Gastrocnemius medialis (tissue), 4 donors: ENCODE measurements around the gene CTBP2. TPM values are rescaled to one million over a fixed set of nuclear protein-coding genes. Genes with fewer than 3 reads are reported as not detected.

Experiments used
- ATAC-seq, 2 donors: fragments of 150-250 bp; one replicate each; pipeline ENCODE4 v1.9.1; 2016
- DNase-seq, 2 donors: peaks; one replicate each; pipeline ENCODE4 v3.0.0-alpha.2; 2019
- H3K27ac ChIP-seq, 4 donors: fragments of 200-600 bp; sonication (generic); 1 replicate in 1 of 4; 2 replicates in 3 of 4; pipeline ENCODE4 v1.5.1; 2016 to 2018; ENCODE audit warnings: mild to moderate bottlenecking in 2 of 4, moderate library complexity in 1 of 4
- H3K27me3 ChIP-seq, 3 donors: fragments of 200-600 bp; sonication (generic) in 2 of 3; 1 replicate in 1 of 3; 2 replicates in 2 of 3; pipeline versions ENCODE4 v1.5.1 to v1.6.0; 2016 to 2019; ENCODE audit warnings: mild to moderate bottlenecking in 1 of 3, moderate library complexity in 1 of 3
- H3K36me3 ChIP-seq, 2 donors: fragments of 200-600 bp; sonication (generic) in 1 of 2; one replicate each; pipeline ENCODE4 v1.5.1; 2017 to 2018
- H3K4me1 ChIP-seq, 2 donors: fragments of 200-600 bp; sonication (generic) in 1 of 2; one replicate each; pipeline ENCODE4 v1.5.1; 2016 to 2017; ENCODE audit warnings: mild to moderate bottlenecking in 2 of 2
- H3K4me3 ChIP-seq, 4 donors: fragments of 200-600 bp; sonication (generic) in 3 of 4; 1 replicate in 1 of 4; 2 replicates in 3 of 4; pipeline ENCODE4 v1.5.1; 2016 to 2019; ENCODE audit warnings: mild to moderate bottlenecking in 2 of 4
- H3K9me3 ChIP-seq, 3 donors: fragments of 200-600 bp; sonication (generic) in 2 of 3; 1 replicate in 1 of 3; 2 replicates in 2 of 3; pipeline ENCODE4 v1.5.1; 2016 to 2019
- CTCF ChIP-seq, 5 experiments: fragments of 450-650 bp in 3 of 5; fragments of 200-600 bp in 2 of 5; sonication (generic) in 2 of 5; IDR thresholded peaks in 4 of 5; conservative IDR thresholded peaks in 1 of 5; 1 replicate in 4 of 5; 2 replicates in 1 of 5; pipeline ENCODE4 v1.5.1; 2016 to 2019; ENCODE audit warnings: antibody characterized with exemption in 5 of 5, mild to moderate bottlenecking in 3 of 5, moderate library complexity in 3 of 5
- POLR2A ChIP-seq, 2 donors: fragments of 450-650 bp; IDR thresholded peaks; one replicate each; pipeline ENCODE4 v1.6.1; 2017; ENCODE audit warnings: antibody characterized with exemption in 2 of 2, mild to moderate bottlenecking in 2 of 2, moderate library complexity in 2 of 2
- in situ Hi-C, 4 donors: fragments of 200-750 bp; cut with MboI; loops; one replicate each; pipeline versions ENCODE4 v1.15.0 to v1.8.0; 2017; ENCODE audit warnings: low sequenced_read_pairs in 4 of 4
- intact Hi-C: fragments of 100-400 bp; cut with DNase I; formaldehyde crosslinking; loops from one replicate; pipeline ENCODE4 v1.15.1; 2023; ENCODE audit warnings: low total_unique reads
- total RNA-seq, 4 donors: library from RNA; depleted of rRNA; stranded (reverse); fragments of >200 nt; gene quantifications; one replicate each; pipeline versions ENCODE4 v1.1.0 to v1.2.3, GENCODE V29; 2016

CTBP2 gene
- total RNA-seq, 4 donors from 2014 or later: 13.9 to 36.7 (median 21.1) TPM

- TF ChIP-seq CTCF (IDR thresholded peaks at IDR 0.05 in 4 of 5, conservative IDR thresholded peaks at IDR 0.05 in 1 of 5) (no peak), POLR2A (IDR thresholded peaks at IDR 0.05) (no peak)
- ATAC-seq (no peak), DNase-seq (no peak)
- Histone ChIP-seq H3K4me1 (peaks cover 67 to 78% of the 10 kb centered on the region in 2 donors), H3K27me3 (no peaks in the 10 kb centered on the region), H3K4me3 (no peak overlapping the region), H3K27ac (peak overlapping the region in 3 of 4 donors; percentile 71 to 80 (median 73)), H3K9me3 (no peaks in the 10 kb centered on the region), H3K36me3 (no peaks in the 10 kb centered on the region)
- intact Hi-C loops (no loop called here), in situ Hi-C loops (loop anchor here in 1 of 4 donors (25.0 kb wide), 1 partner anchor 311 kb away; no protein-coding TSS in a partner anchor)
These were observed 134.1 kb downstream of the CTBP2 start for GRCh38 chr10:125026036-125026931.

GRCh38 chr10:125025341-125025740 lies 135.0 kb downstream of the CTBP2 start:
- Histone ChIP-seq H3K9me3 (no peaks in the 10 kb centered on the region), H3K4me1 (peaks cover 70 to 79% of the 10 kb centered on the region in 2 donors), H3K27me3 (no peaks in the 10 kb centered on the region), H3K27ac (peak overlapping the region in 3 of 4 donors; percentile 71 to 80 (median 73)), H3K36me3 (no peaks in the 10 kb centered on the region), H3K4me3 (no peak overlapping the region)
- no peak for TF ChIP-seq CTCF (IDR thresholded peaks at IDR 0.05 in 4 of 5, conservative IDR thresholded peaks at IDR 0.05 in 1 of 5)
- TF ChIP-seq POLR2A (IDR thresholded peaks at IDR 0.05): no peak
- intact Hi-C loops: no loop called here
- no peak for DNase-seq
- in situ Hi-C loops: loop anchor here in 1 of 4 donors (25.0 kb wide), 1 partner anchor 312 kb away; no protein-coding TSS in a partner anchor
- ATAC-seq: no peak

DNA sequence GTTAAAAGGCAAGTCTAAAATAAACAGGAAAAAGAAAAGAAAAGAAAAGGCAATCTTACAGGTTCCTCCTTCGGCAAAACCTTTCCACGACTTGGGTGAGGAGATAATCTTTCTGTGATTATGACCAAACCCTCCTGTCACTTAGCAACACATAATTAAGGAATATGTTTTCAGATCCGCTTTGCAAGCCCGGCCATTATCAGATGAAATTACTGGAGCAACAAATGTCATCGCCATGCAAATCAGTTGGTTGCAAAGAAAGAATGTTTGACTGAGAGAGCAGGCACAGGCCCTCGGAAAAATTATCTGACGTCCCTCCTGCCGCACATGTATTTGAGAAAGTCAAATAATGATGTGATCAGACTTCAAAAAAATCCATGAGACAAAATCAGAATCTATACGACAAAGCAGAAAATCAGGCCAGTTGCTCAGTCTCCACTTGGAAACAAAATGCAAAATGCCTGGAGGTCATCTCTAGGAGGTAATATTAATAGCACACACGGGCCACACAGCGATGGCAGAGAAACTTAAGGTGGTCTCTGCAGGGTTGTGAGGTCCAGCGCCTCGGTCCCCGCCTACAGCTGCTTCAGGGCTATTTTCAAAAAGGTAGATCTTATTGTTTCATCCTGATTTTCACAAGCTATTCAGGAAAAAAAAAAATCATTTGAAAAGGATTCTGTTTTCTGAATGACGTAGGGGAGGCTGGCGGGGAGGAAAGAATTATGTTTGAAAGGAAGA lies 135.7 kb downstream of the CTBP2 start:
- H3K27me3 ChIP-seq: no peaks in the 10 kb centered on the region
- no peaks in the 10 kb centered on the region for H3K9me3 ChIP-seq
- intact Hi-C loops (no loop called here), in situ Hi-C loops (loop anchor here in 1 of 4 donors (25.0 kb wide), 1 partner anchor 313 kb away; no protein-coding TSS in a partner anchor)
- DNase-seq (no peak), ATAC-seq (no peak)
- H3K27ac ChIP-seq: peak overlapping the region; percentile 52 to 80 (median 72)
- no peaks in the 10 kb centered on the region for H3K36me3 ChIP-seq
- H3K4me3 ChIP-seq: peak overlapping the region in 1 of 4 donors; percentile 34
- H3K4me1 ChIP-seq: peaks cover 70 to 80% of the 10 kb centered on the region in 2 donors
- TF ChIP-seq POLR2A (IDR thresholded peaks at IDR 0.05): no peak
- TF ChIP-seq CTCF (IDR thresholded peaks at IDR 0.05 in 4 of 5, conservative IDR thresholded peaks at IDR 0.05 in 1 of 5): no peak

- DNase-seq (peak; percentile 65 to 77), ATAC-seq (peak; percentile 28 to 59)
- Histone ChIP-seq H3K9me3 (no peaks in the 10 kb centered on the region), H3K4me3 (peak overlapping the region in 3 of 4 donors; percentile 14 to 34 (median 14)), H3K27me3 (no peaks in the 10 kb centered on the region), H3K4me1 (peaks cover 70 to 81% of the 10 kb centered on the region in 2 donors), H3K36me3 (no peaks in the 10 kb centered on the region), H3K27ac (peak overlapping the region; percentile 52 to 80 (median 72))
- in situ Hi-C loops: no loop called here
- TF ChIP-seq CTCF (IDR thresholded peaks at IDR 0.05 in 4 of 5, conservative IDR thresholded peaks at IDR 0.05 in 1 of 5): no peak
- no peak for TF ChIP-seq POLR2A (IDR thresholded peaks at IDR 0.05)
- intact Hi-C loops: no loop called here
These were observed 136.4 kb downstream of the CTBP2 start for GRCh38 chr10:125023862-125024496.
